Mucosa of descending colon (tissue), 3 donors: ENCODE data around the gene DENND1A. TPM values are rescaled to one million over a fixed set of nuclear protein-coding genes. Genes with fewer than 3 reads are reported as not detected.

Source experiments
- ATAC-seq: fragments of 200-7000 bp; cut with Tn5 transposase; one replicate; pipeline ENCODE4 v1.9.1; 2020; ENCODE audit warnings: mild to moderate bottlenecking, moderate library complexity
- DNase-seq, 3 donors: peaks; one replicate each; pipeline ENCODE4 v3.0.0-alpha.2; 2020
- H3K36me3 ChIP-seq: fragments of 200-600 bp; one replicate; pipeline ENCODE4 v1.8.0; 2021; ENCODE audit warnings: low read depth, mild to moderate bottlenecking
- H3K4me1 ChIP-seq: fragments of 200-600 bp; one replicate; pipeline ENCODE4 v1.8.0; 2021; ENCODE audit warnings: low read depth, mild to moderate bottlenecking
- H3K4me3 ChIP-seq: fragments of 200-600 bp; one replicate; pipeline ENCODE4 v1.8.0; 2021; ENCODE audit warnings: mild to moderate bottlenecking
- H3K9me3 ChIP-seq: fragments of 200-600 bp; one replicate; pipeline ENCODE4 v1.8.0; 2021; ENCODE audit warnings: mild to moderate bottlenecking
- intact Hi-C, 2 donors: fragments of 100-400 bp; cut with DNase I in 1 of 2; cut with micrococcal nuclease in 1 of 2; formaldehyde crosslinking; loops; one replicate each; pipeline versions ENCODE4 v1.11.0 to v1.11.1; 2022; cut with DNase I, micrococcal nuclease
- total RNA-seq, 3 donors: library from RNA; stranded (reverse); fragmentation: NEBNext Ultra II Directional in 2 of 3; extraction: Animal tissue kit (Norgen Biotek cat#: 25700) in 2 of 3; gene quantifications; one replicate each; pipeline versions ENCODE4 v1.2.1 to v1.2.4, GENCODE V29; 2021 to 2023
- TF ChIP-seq, protein P1 (sequence below): fragments of 200-600 bp; IDR thresholded peaks from one replicate; pipeline ENCODE4 v1.8.0; 2022; ENCODE audit warnings: antibody characterized with exemption, mild to moderate bottlenecking
- donor health status: DM: no; HTN: no; CAD: no; lungs with moderate emphysema.
- donor health status: DM: no; HTN: no; CAD: no.
- donor health status: DM: no; HTN: yes; CAD: no.

The DENND1A gene
- total RNA-seq, 3 donors from 2014 or later, result 32.8 to 50.0 (median 35.1) TPM

GRCh38 chr9:123493627-123494026 is 436.3 kb downstream of the DENND1A start:
- Histone ChIP-seq H3K4me1 (no peaks in the 10 kb centered on the region), H3K9me3 (no peaks in the 10 kb centered on the region), H3K36me3 (no peaks in the 10 kb centered on the region), H3K4me3 (no peak overlapping the region)
- DNase-seq, result no peak
- TF ChIP-seq, protein P1, sequence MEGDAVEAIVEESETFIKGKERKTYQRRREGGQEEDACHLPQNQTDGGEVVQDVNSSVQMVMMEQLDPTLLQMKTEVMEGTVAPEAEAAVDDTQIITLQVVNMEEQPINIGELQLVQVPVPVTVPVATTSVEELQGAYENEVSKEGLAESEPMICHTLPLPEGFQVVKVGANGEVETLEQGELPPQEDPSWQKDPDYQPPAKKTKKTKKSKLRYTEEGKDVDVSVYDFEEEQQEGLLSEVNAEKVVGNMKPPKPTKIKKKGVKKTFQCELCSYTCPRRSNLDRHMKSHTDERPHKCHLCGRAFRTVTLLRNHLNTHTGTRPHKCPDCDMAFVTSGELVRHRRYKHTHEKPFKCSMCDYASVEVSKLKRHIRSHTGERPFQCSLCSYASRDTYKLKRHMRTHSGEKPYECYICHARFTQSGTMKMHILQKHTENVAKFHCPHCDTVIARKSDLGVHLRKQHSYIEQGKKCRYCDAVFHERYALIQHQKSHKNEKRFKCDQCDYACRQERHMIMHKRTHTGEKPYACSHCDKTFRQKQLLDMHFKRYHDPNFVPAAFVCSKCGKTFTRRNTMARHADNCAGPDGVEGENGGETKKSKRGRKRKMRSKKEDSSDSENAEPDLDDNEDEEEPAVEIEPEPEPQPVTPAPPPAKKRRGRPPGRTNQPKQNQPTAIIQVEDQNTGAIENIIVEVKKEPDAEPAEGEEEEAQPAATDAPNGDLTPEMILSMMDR, result no peak
- intact Hi-C loops, result no loop called here
- ATAC-seq, result no peak

GRCh38 chr9:123490688-123491087 is 439.2 kb downstream of the DENND1A start:
- ATAC-seq (no peak), DNase-seq (no peak)
- TF ChIP-seq, protein P1, result no peak
- H3K4me1 ChIP-seq, result peaks cover under 1% of the 10 kb centered on the region
- H3K4me3 ChIP-seq, result no peak overlapping the region
- no peaks in the 10 kb centered on the region for H3K9me3 ChIP-seq
- intact Hi-C loops, result no loop called here
- H3K36me3 ChIP-seq, result no peaks in the 10 kb centered on the region

- ATAC-seq (no peak), DNase-seq (no peak)
- H3K4me1 ChIP-seq, result peaks cover 14% of the 10 kb centered on the region
- no peak overlapping the region for H3K4me3 ChIP-seq
- H3K9me3 ChIP-seq, result no peaks in the 10 kb centered on the region
- TF ChIP-seq, protein P1, result no peak
- intact Hi-C loops, result no loop called here
- H3K36me3 ChIP-seq, result no peaks in the 10 kb centered on the region
Observed at GRCh38 chr9:123488722-123489321, 441.1 kb downstream of the DENND1A start.

- TF ChIP-seq, protein P1, result no peak
- no peak for ATAC-seq
- Histone ChIP-seq H3K9me3 (no peaks in the 10 kb centered on the region), H3K4me3 (no peak overlapping the region), H3K36me3 (no peaks in the 10 kb centered on the region), H3K4me1 (peaks cover 17% of the 10 kb centered on the region)
- no peak for DNase-seq
- intact Hi-C loops, result no loop called here
Observed at GRCh38 chr9:123487944-123488548, 441.9 kb downstream of the DENND1A start.

DNA sequence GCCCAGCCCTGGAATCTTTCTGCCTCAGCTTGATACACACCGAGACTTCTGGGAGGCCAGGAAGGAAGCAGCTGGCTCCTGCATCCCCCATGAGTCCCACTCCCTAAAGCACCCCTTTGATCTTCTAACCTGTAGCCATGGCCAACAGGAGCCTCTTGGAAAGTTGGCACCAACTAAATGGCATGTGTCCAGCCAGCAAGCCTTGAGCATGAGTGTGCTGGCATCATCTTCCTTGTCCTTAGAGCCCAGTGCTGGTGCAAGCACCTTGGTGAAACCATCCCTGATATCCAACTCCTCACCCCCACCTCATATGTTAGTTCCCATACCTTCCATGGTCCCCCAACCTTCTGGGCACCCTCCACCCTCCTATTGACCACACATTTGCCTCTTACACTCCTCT is 443.5 kb downstream of the DENND1A start:
- DNase-seq (no peak), ATAC-seq (no peak)
- intact Hi-C loops, result no loop called here
- no peaks in the 10 kb centered on the region for H3K36me3 ChIP-seq
- no peaks in the 10 kb centered on the region for H3K9me3 ChIP-seq
- H3K4me1 ChIP-seq, result peaks cover 29% of the 10 kb centered on the region
- TF ChIP-seq, protein P1, result no peak
- no peak overlapping the region for H3K4me3 ChIP-seq
